Fibroblast of mammary gland (primary cell): ENCODE results near the gene TRDN.
"Not testable (repeated sequence)": the region's sequence is repeated elsewhere in the genome, so short reads cannot be mapped to it uniquely, and the experiment has no call there.

ENCODE experiments used
- DNase-seq: peaks from one replicate; pipeline ENCODE4 v3.0.0-alpha.2; 2010; ENCODE audit warnings: low read depth
- H3K4me3 ChIP-seq: 2 replicates; pipeline ENCODE4 v1.5.1; 2011; ENCODE audit warnings: low read depth, mild to moderate bottlenecking, low read length, moderate library complexity; ENCODE audit not compliant: control insufficient read depth
- CTCF ChIP-seq: conservative IDR thresholded peaks from 2 replicates; pipeline ENCODE4 v1.5.1; 2011; ENCODE audit warnings: low read depth, low read length, inconsistent platforms; ENCODE audit not compliant: control insufficient read depth, insufficient read depth

TRDN gene

GRCh38 chr6:123570813-123571684 lies 65.7 kb downstream of the TRDN start:
- DNase-seq = no peak
- no peak overlapping the region for H3K4me3 ChIP-seq
- TF ChIP-seq CTCF = no peak

DNA sequence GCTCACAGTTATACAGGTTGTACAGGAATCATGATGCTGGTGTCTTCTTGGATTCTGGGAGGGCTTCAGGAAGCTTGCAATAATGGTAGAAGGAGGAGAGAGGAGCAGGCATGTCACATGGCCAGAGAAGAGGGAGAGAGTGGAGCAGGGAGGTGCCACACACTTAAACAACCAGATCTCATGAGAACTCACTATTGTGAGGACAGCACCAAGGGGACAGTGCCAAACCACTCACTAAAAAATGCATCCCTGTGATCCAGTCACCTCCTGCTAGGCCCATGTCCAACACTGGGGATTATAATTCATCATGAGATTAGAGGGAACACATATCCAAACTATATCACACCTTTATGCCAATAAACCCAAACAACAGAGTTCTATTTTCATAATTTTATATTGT lies 67.2 kb downstream of the TRDN start:
- no peak overlapping the region for H3K4me3 ChIP-seq
- TF ChIP-seq CTCF = no peak
- no peak for DNase-seq

DNA sequence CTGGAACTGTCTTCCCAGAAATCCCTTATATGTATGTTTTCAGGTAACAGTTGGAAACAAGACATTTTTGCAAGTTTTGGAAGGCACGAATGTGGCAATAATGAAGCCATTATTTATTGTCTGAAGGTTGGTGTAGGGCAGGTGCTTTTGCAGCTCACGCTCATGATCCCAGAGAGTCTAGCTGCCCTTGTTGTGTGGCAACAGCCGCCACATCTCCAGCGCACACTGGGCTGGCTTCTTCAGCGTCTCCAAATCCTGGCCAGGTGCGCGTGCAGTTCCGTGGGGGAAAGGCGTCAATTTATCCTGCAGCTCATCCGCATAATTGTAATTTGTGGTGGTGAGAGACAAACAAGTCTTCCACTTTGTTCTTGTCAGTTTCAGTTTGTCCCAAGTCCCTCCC lies 71.2 kb downstream of the TRDN start:
- no peak for DNase-seq
- no peak for TF ChIP-seq CTCF
- no peak overlapping the region for H3K4me3 ChIP-seq

GRCh38 chr6:123564361-123564760 lies 72.4 kb downstream of the TRDN start:
- TF ChIP-seq CTCF = no peak
- H3K4me3 ChIP-seq = no peak overlapping the region
- DNase-seq = no peak

GRCh38 chr6:123562677-123563076 lies 74.1 kb downstream of the TRDN start:
- TF ChIP-seq CTCF = no peak
- no peak overlapping the region for H3K4me3 ChIP-seq
- no peak for DNase-seq

- DNase-seq = no peak
- no peak for TF ChIP-seq CTCF
- H3K4me3 ChIP-seq = no peak overlapping the region
Observed at GRCh38 chr6:123562264-123562663, 74.5 kb downstream of the TRDN start.

DNA sequence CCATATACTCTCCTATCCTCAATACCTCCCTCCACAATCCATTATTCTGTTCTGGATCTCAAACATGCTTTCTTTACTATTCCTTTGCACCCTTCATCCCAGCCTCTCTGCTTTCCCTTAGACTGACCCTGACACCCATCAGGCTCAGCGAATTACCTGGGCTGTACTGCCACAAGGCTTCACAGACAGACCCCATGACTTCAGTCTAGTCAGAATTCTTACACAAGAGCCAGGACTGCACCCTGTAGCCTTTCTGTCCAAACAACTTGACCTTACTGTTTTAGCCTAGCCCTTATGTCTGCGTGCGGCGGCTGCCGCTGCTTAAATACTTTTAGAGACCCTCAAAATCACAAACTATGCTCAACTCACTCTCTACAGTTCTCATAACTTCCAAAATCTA lies 76.9 kb downstream of the TRDN start:
- not testable (repeated sequence) for H3K4me3 ChIP-seq, DNase-seq

DNA sequence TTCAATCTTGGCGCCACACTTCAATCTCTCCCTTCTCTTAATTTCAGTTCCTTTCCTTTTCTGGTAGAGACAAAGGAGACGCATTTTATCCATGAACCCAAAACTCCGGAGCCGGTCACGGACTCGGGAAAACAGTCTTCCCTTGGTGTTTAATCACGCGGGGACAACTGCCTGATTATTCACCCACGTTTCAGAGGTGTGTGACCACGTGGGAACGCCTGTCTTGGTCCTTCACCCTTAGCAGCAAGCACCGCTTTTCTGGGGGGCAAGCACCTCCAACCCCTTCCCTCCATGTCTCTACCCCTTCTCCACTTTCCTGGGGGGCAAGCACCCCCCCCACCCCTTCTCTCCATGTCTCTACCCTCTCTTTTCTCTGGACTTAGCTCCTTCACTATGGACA lies 79.3 kb downstream of the TRDN start:
- not testable (repeated sequence) for H3K4me3 ChIP-seq, DNase-seq
